Measurements from ENCODE around the gene WRAP53. TPM values are rescaled to one million over a fixed set of nuclear protein-coding genes. Genes with fewer than 3 reads are reported as not detected.

Gene WRAP53
- total RNA-seq, 2 experiments from 2014 or later, result 24.8 to 30.7 TPM

DNA sequence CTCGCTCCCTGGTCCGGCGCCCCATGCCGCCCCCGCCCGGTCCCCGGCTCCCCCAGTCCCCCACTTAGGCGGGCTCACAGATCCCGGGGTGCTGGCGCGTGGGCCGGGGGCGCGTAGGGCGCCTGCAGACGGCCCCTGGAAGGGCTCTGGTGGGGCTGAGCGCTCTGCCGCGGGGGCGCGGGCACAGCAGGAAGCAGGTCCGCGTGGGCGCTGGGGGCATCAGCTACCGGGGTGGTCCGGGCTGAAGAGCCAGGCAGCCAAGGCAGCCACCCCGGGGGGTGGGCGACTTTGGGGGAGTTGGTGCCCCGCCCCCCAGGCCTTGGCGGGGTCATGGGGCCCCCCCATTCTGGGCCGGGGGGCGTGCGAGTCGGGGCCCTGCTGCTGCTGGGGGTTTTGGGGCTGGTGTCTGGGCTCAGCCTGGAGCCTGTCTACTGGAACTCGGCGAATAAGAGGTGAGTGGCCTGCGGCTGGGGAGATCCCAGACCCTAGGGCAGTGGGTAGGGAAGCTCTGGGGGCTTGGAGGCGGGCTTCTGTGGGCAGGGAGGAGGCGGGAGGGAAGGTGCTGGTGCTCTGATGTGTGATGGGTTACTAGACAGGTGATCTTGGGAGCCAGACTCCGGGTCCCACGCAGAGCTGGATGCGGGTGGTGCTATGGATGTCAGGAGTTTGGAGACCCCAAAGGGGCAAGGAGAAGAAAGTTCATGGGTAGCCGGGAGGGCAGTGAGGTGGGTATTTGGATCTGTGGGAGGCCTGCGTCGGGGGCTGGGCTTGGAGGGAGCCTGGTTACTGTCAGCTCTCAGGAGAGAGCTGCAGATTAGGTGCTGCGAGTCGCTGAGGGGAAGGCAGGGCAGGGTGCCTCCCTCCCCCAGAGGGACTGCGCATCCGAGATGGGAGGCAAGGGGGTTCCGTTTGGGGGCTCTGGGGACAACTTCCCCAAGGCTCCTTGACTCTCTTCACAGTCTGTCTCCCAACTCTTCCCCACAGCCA, 17.3 kb downstream of the WRAP53 start:
- Histone ChIP-seq H3K27ac (ENCODE audit: low read depth, low read length, poor library complexity, severe bottlenecking) (no peak overlapping the region), H3K9me2 (ENCODE audit: insufficient read depth, low read length) (no peaks in the 10 kb centered on the region), H3K36me3 (ENCODE audit: insufficient read depth, low read length) (peaks cover 8% of the 10 kb centered on the region), H3K4me1 (ENCODE audit: insufficient read depth, low read length, poor library complexity, severe bottlenecking) (peaks cover 7% of the 10 kb centered on the region), H3K4me2 (ENCODE audit: low read length) (no peak overlapping the region), H3K9me3 (ENCODE audit: low read length) (no peaks in the 10 kb centered on the region), H4K20me1 (ENCODE audit: insufficient read depth, low read length) (no peaks in the 10 kb centered on the region; the same call in 1 of the 2 replicates), H2AFZ (ENCODE audit: low read length) (no peak overlapping the region), H3K79me2 (ENCODE audit: insufficient read depth, low read depth, low read length) (no peaks in the 10 kb centered on the region), H3K4me3 (ENCODE audit: low read depth, low read length, poor library complexity, severe bottlenecking) (no peak overlapping the region)
- ChIA-PET POLR2A (no interaction called here), CTCF (ENCODE audit: unreplicated experiment) (no interaction called here)
- TF ChIP-seq CTCF (conservative IDR thresholded peaks at IDR 0.05; ENCODE audit: low read length) (no peak), EZH2phosphoT487 (IDR thresholded peaks at IDR 0.05; ENCODE audit: borderline replicate concordance, low read depth, low read length) (no peak)
- no peak for DNase-seq (ENCODE audit: low spot score)
- intact Hi-C loops (cut with micrococcal nuclease; ENCODE audit: unreplicated experiment), result no loop called here
- BruUV-seq (replicated peaks), result no TSS peak

DNA sequence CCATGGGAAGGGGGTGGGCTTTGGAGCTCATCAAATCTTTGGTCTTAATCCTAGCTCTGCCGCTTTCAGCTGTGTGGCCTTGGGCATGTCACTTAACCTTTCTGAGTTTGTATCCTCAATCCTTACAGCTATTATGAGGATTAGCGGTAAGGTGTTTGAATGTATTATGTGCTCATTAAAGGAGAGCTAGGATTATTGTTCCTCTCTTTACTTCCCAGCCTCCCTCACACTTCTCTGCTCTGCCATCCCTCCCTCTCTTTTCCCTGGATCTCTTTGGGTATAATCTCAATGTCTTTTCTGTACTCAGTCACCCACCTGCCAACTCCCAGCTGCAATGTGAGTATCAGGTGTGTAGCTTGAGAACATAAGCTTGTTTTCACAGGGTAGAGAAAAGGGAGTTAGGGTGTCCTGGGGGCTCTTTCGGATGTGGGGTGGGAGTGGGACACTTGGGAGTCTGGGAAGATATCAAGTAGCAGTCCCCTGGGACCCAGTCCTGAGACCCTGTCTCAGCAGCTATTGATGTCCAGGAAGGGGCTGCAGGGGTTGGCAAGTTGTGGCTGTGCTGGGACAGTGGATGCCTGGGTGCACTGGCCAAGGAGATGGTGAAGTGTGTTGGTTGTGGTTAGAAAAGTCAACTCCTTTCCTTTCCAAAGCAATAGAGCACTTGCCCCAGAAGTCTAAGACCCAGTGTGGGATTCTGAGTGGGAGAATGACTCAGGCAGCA, 18.5 kb downstream of the WRAP53 start:
- intact Hi-C loops (cut with micrococcal nuclease; ENCODE audit: unreplicated experiment), result no loop called here
- ChIA-PET CTCF (ENCODE audit: unreplicated experiment) (no interaction called here), POLR2A (interaction anchor here (0.5 to 0.6 kb wide), 2 partner anchors 53 to 431 kb away, joined by 3 read pairs; no protein-coding TSS in a partner anchor)
- TF ChIP-seq CTCF (conservative IDR thresholded peaks at IDR 0.05; ENCODE audit: low read length), result no peak
- TF ChIP-seq EZH2phosphoT487 (IDR thresholded peaks at IDR 0.05; ENCODE audit: borderline replicate concordance, low read depth, low read length), result no peak
- no peak overlapping the region for H3K4me3 ChIP-seq (ENCODE audit: low read depth, low read length, poor library complexity, severe bottlenecking)
- H3K4me1 ChIP-seq (ENCODE audit: insufficient read depth, low read length, poor library complexity, severe bottlenecking), result peaks cover 10% of the 10 kb centered on the region
- H3K79me2 ChIP-seq (ENCODE audit: insufficient read depth, low read depth, low read length), result no peaks in the 10 kb centered on the region
- 0 out of 2 replicates have a peak, but pooled peaks cover 4% of the 10 kb centered on the region for H3K9me2 ChIP-seq (ENCODE audit: insufficient read depth, low read length)
- H2AFZ ChIP-seq (ENCODE audit: low read length), result no peak overlapping the region
- H3K27ac ChIP-seq (ENCODE audit: low read depth, low read length, poor library complexity, severe bottlenecking), result no peak overlapping the region
- no peak for DNase-seq (ENCODE audit: low spot score)
- H4K20me1 ChIP-seq (ENCODE audit: insufficient read depth, low read length), result no peaks in the 10 kb centered on the region; the same call in 1 of the 2 replicates
- H3K9me3 ChIP-seq (ENCODE audit: low read length), result no peaks in the 10 kb centered on the region
- BruUV-seq (replicated peaks), result no TSS peak
- H3K4me2 ChIP-seq (ENCODE audit: low read length), result no peak overlapping the region
- H3K36me3 ChIP-seq (ENCODE audit: insufficient read depth, low read length), result peaks cover 2% of the 10 kb centered on the region; the same call in 1 of the 2 replicates
